GM19240 (cell line): ENCODE measurements around the gene NPAS2.

Source experiments
- DNase-seq: peaks from one replicate; pipeline ENCODE4 v3.0.0; 2011; ENCODE audit warnings: low spot score; ENCODE audit not compliant: insufficient read length

NPAS2 gene

GRCh38 chr2:100821255-100821910 lies 1.4 kb downstream of the NPAS2 start:
- DNase-seq, result no peak

GRCh38 chr2:100821911-100822265 lies 1.9 kb downstream of the NPAS2 start:
- DNase-seq, result no peak

- DNase-seq, result no peak
Observed at GRCh38 chr2:100822587-100823248, 2.8 kb downstream of the NPAS2 start.

- DNase-seq, result no peak
Observed at GRCh38 chr2:100823665-100824438, 3.9 kb downstream of the NPAS2 start.

GRCh38 chr2:100824842-100825241 lies 4.9 kb downstream of the NPAS2 start:
- DNase-seq, result no peak

GRCh38 chr2:100826494-100826893 lies 6.6 kb downstream of the NPAS2 start:
- DNase-seq, result no peak

- no peak for DNase-seq
Observed at GRCh38 chr2:100831158-100831750, 11.3 kb downstream of the NPAS2 start.

- no peak for DNase-seq
Observed at GRCh38 chr2:100831831-100832230, 11.9 kb downstream of the NPAS2 start.

GRCh38 chr2:100832885-100833284 lies 12.9 kb downstream of the NPAS2 start:
- DNase-seq, result no peak

- no peak for DNase-seq
Observed at GRCh38 chr2:100833331-100833730, 13.4 kb downstream of the NPAS2 start.

GRCh38 chr2:100834221-100834620 lies 14.3 kb downstream of the NPAS2 start:
- no peak for DNase-seq

GRCh38 chr2:100835006-100835659 lies 15.2 kb downstream of the NPAS2 start:
- no peak for DNase-seq

GRCh38 chr2:100840519-100840918 lies 20.6 kb downstream of the NPAS2 start:
- no peak for DNase-seq

- DNase-seq, result no peak
Observed at GRCh38 chr2:100842241-100842922, 22.4 kb downstream of the NPAS2 start.

GRCh38 chr2:100844514-100844913 lies 24.6 kb downstream of the NPAS2 start:
- DNase-seq, result no peak

- no peak for DNase-seq
Observed at GRCh38 chr2:100845141-100845991, 25.4 kb downstream of the NPAS2 start.

GRCh38 chr2:100846716-100847115 lies 26.8 kb downstream of the NPAS2 start:
- no peak for DNase-seq

GRCh38 chr2:100852447-100852846 lies 32.5 kb downstream of the NPAS2 start:
- no peak for DNase-seq

- no peak for DNase-seq
Observed at GRCh38 chr2:100852999-100853908, 33.3 kb downstream of the NPAS2 start.
